K562 (cell line): ENCODE data around the gene ATP2B1. TPM values are rescaled to one million over a fixed set of nuclear protein-coding genes. Genes with fewer than 3 reads are reported as not detected.

Experiments used
- ATAC-seq: fragments of 200-7000 bp; cut with Tn5 transposase; 3 replicates; pipeline ENCODE4 v1.9.1; 2020; ENCODE audit warnings: moderate library complexity
- BruUV-seq: library from RNA; stranded (reverse); fragments of 400-500 nt; replicated peaks from 2 replicates; lab custom pipeline; 2021; lab: Mats Ljungman, UMichigan
- CTCF ChIA-PET: fragments of 300-600 bp; formaldehyde crosslinking; extraction: SDS; loops from one replicate; lab custom pipeline; 2021; ENCODE audit warnings: low intra/inter-chr PET ratio; lab: Yijun Ruan, JAX
- POLR2A ChIA-PET: fragments of 300-600, 350-650 bp; sonication (Branson Sonifier 250); formaldehyde crosslinking; extraction: SDS; loops from one replicate; lab custom pipeline; 2021; ENCODE audit warnings: antibody characterized with exemption, inconsistent platforms; lab: Yijun Ruan, JAX
- DNase-seq, 4 experiments: peaks; one replicate each; pipeline versions ENCODE4 v3.0.0 to v3.0.0-alpha.2; 2011 to 2018; ENCODE audit warnings: low spot score in 3 of 4, mixed read lengths in 3 of 4; ENCODE audit errors: extremely low read depth in 1 of 4
- FAIRE-seq: peaks from 2 replicates; lab custom pipeline; 2011; peaks lifted over from hg19 to GRCh38; lab: Jason Lieb, UNC
- H2AFZ ChIP-seq: 2 replicates; pipeline ENCODE4 v1.6.0; 2011; ENCODE audit warnings: low read depth, low read length, control low read depth, inconsistent platforms
- H3K27ac ChIP-seq: fragments of 200-600 bp; 3 replicates; pipeline ENCODE4 v1.8.0; 2011; ENCODE audit warnings: low read depth, mild to moderate bottlenecking, control low read depth, inconsistent platforms, low read length, moderate library complexity, mixed read lengths; ENCODE audit errors: extremely low read depth
- H3K27me3 ChIP-seq, 2 experiments: fragments of 300-600 bp in 1 of 2; 2 replicates in 1 of 2; 3 replicates in 1 of 2; pipeline versions ENCODE4 v1.6.0 to v1.8.0; 2011; ENCODE audit warnings: inconsistent platforms in 2 of 2, low read length in 2 of 2, mild to moderate bottlenecking in 1 of 2, mixed read lengths in 1 of 2, moderate library complexity in 1 of 2; ENCODE audit not compliant: control insufficient read depth in 2 of 2, insufficient read depth in 2 of 2
- H3K36me3 ChIP-seq: fragments of 300-600 bp; 3 replicates; pipeline ENCODE4 v1.8.0; 2011; ENCODE audit warnings: mild to moderate bottlenecking, low read length, inconsistent platforms; ENCODE audit not compliant: control insufficient read depth, insufficient read depth
- H3K4me1 ChIP-seq, 2 experiments: fragments of 200-600 bp in 1 of 2; replicated peaks in 1 of 2; 2 replicates in 1 of 2; 3 replicates in 1 of 2; pipeline versions ENCODE4 v1.5.1 to v1.8.0; 2011; ENCODE audit warnings: inconsistent platforms in 2 of 2, low read length in 2 of 2, mild to moderate bottlenecking in 1 of 2, mixed read lengths in 1 of 2, moderate library complexity in 1 of 2; ENCODE audit not compliant: control insufficient read depth in 2 of 2, insufficient read depth in 2 of 2
- H3K4me2 ChIP-seq: 2 replicates; pipeline ENCODE4 v1.6.1; 2011; ENCODE audit warnings: low read length, control low read depth, inconsistent platforms, mixed read lengths; ENCODE audit not compliant: insufficient read depth
- H3K4me3 ChIP-seq: fragments of 200-600 bp; sonication (generic), shearing (Covaris generic); 2 replicates; pipeline ENCODE4 v1.5.1; 2016; ENCODE audit warnings: control low read depth, inconsistent platforms
- H3K79me2 ChIP-seq: fragments of 200-600 bp; 3 replicates; pipeline ENCODE4 v1.8.0; 2011; ENCODE audit warnings: low read length, inconsistent platforms; ENCODE audit not compliant: control insufficient read depth, insufficient read depth
- H3K9ac ChIP-seq, 2 experiments: 2 replicates each; pipeline versions ENCODE4 v1.6.0 to v1.6.1; 2011; ENCODE audit warnings: low read depth in 2 of 2, low read length in 2 of 2, control low read depth in 1 of 2, inconsistent platforms in 1 of 2, mild to moderate bottlenecking in 1 of 2, mixed read lengths in 1 of 2; ENCODE audit not compliant: insufficient read depth in 1 of 2
- H3K9me1 ChIP-seq: one replicate; pipeline ENCODE4 v1.6.0; 2011; ENCODE audit warnings: inconsistent platforms, mild to moderate bottlenecking, low read length, moderate library complexity; ENCODE audit not compliant: control insufficient read depth, insufficient read depth
- H3K9me3 ChIP-seq: replicated peaks from 2 replicates; pipeline ENCODE4 v1.5.1; 2011; ENCODE audit warnings: low read depth, low read length, inconsistent platforms; ENCODE audit not compliant: control insufficient read depth, insufficient read depth
- H4K20me1 ChIP-seq: replicated peaks from 2 replicates; pipeline ENCODE4 v1.6.1; 2011; ENCODE audit warnings: low read length, inconsistent platforms, mixed read lengths; ENCODE audit not compliant: control insufficient read depth, insufficient read depth
- PKNOX1 ChIP-seq: fragments of 450-650 bp; IDR thresholded peaks from 2 replicates; pipeline ENCODE4 v1.6.1; 2016
- TAF15 ChIP-seq: fragments of 200-400 bp; formaldehyde crosslinking; IDR thresholded peaks from 2 replicates; pipeline ENCODE4 v1.6.1; 2017; ENCODE audit warnings: mild to moderate bottlenecking, low read depth, low read length, moderate library complexity
- WGBS: fragments of 100-300 bp; shearing (Covaris generic); methylation state at CpG from one replicate; pipeline ENCODE4 v1.1.6; 2016; ENCODE audit warnings: low coverage, mixed read lengths; ENCODE audit not compliant: insufficient coverage; ENCODE audit errors: missing lambda C conversion rate; 5-methylcytosine and 5-hydroxymethylcytosine counted together
- in situ Hi-C: fragments of 300-500 bp; cut with MboI; formaldehyde crosslinking; loops from 4 replicates; pipeline ENCODE4 v1.15.0; 2018; ENCODE audit warnings: inconsistent platforms, mixed read lengths
- intact Hi-C: fragments of 100-400 bp; cut with micrococcal nuclease; formaldehyde crosslinking; loops from 2 replicates; pipeline ENCODE4 v1.14.2; 2022
- polyA plus RNA-seq, 8 experiments: library from polyadenylated mRNA; depleted of rRNA in 4 of 8; stranded (reverse) in 5 of 8; unstranded in 3 of 8; fragments of >200 nt; fragmentation: Nextera tagmentation in 2 of 8; fragmentation: Illumina TruSeq in 1 of 8; extraction: Ambion mirVana in 2 of 8; extraction: Trizol in 1 of 8; gene quantifications; 2 replicates each; pipeline versions ENCODE4 v1.2.1 to v1.2.3, GENCODE V29; 2011 to 2014; ENCODE audit warnings: inconsistent platforms in 1 of 8, missing spikeins in 1 of 8
- total RNA-seq, 7 experiments: library from RNA; depleted of rRNA in 6 of 7; stranded (reverse); fragments of >200 nt in 6 of 7; fragmentation: Illumina TruSeq in 2 of 7; extraction: Trizol in 2 of 7; gene quantifications; 2 replicates each; pipeline versions ENCODE4 v1.2.1 to v1.2.3, GENCODE V29; 2011 to 2021; ENCODE audit warnings: low replicate concordance in 1 of 7

The ATP2B1 gene
- total and polyA plus RNA-seq, 9 of the 15 experiments (the other 6 are each of a cell fraction or from before 2014, with no cell fraction given): 8.6 to 39.0 (median 27.8) TPM

GRCh38 chr12:89752341-89752740 lies 43.7 kb upstream of the ATP2B1 start:
- no peaks in the 10 kb centered on the region for H3K9me1 ChIP-seq
- H4K20me1 ChIP-seq: no peaks in the 10 kb centered on the region
- ChIA-PET POLR2A (interaction anchor here (0.6 kb wide), 1 partner anchor 42 kb away, joined by 3 read pairs; no protein-coding TSS in a partner anchor), CTCF (no interaction called here)
- no peak overlapping the region for H3K27ac ChIP-seq
- H3K9me3 ChIP-seq: no peaks in the 10 kb centered on the region
- in situ Hi-C loops: no loop called here
- H3K79me2 ChIP-seq: no peaks in the 10 kb centered on the region
- WGBS: 14% methylated on average over 1 of the region's 1 CpG
- ATAC-seq (peak; percentile 48), DNase-seq (no peak)
- no peak overlapping the region for H3K4me3 ChIP-seq
- no TSS peak for BruUV-seq
- TF ChIP-seq TAF15 (no peak), PKNOX1 (0 out of 2 replicates have a peak, but pooled peaks have one; percentile 17)
- TF ChIP-seq, all 486 proteins: peak for 1
- intact Hi-C loops: no loop called here
- no peak for FAIRE-seq
- no peak overlapping the region for H3K9ac ChIP-seq
- H3K4me2 ChIP-seq: no peak overlapping the region
- no peak overlapping the region for H2AFZ ChIP-seq
- peaks cover 0 to 15% of the 10 kb centered on the region in 2 experiments; a peak in 3 of 5 replicates for H3K4me1 ChIP-seq
- no peaks in the 10 kb centered on the region for H3K27me3 ChIP-seq
- no peaks in the 10 kb centered on the region for H3K36me3 ChIP-seq
